Measurements from ENCODE around the gene OOSP4A. TPM values are rescaled to one million over a fixed set of nuclear protein-coding genes. Genes with fewer than 3 reads are reported as not detected.

Gene OOSP4A
- total RNA-seq, 1 donor from 2014 or later, result not detected

DNA sequence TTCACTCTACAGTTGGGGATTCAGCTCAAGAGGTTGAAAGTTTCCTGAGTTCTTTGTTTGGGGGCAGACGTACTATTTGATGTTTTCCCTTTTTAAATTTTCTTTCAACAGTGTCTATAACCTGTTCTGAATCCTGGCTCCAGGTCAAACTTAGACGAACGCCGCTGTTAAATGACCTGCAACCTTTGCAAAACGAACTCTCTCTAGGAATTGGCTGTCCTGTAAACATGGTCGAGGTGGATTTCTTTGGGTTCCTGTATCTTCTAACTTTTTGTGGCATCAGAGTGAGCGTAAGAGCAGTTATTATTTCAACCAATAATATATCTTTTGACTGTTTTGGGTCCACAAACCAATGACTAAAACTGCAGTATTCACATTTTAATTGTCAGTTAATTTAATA is 1.6 kb downstream of the OOSP4A start:
- Histone ChIP-seq H3K4me3 (no peak overlapping the region), H3K9me3 (no peaks in the 10 kb centered on the region), H3K4me1 (no peaks in the 10 kb centered on the region), H3K27ac (no peak overlapping the region), H3K36me3 (no peaks in the 10 kb centered on the region), H3K27me3 (no peaks in the 10 kb centered on the region)
- DNase-seq (no peak), ATAC-seq (no peak)
- TF ChIP-seq, protein P1, sequence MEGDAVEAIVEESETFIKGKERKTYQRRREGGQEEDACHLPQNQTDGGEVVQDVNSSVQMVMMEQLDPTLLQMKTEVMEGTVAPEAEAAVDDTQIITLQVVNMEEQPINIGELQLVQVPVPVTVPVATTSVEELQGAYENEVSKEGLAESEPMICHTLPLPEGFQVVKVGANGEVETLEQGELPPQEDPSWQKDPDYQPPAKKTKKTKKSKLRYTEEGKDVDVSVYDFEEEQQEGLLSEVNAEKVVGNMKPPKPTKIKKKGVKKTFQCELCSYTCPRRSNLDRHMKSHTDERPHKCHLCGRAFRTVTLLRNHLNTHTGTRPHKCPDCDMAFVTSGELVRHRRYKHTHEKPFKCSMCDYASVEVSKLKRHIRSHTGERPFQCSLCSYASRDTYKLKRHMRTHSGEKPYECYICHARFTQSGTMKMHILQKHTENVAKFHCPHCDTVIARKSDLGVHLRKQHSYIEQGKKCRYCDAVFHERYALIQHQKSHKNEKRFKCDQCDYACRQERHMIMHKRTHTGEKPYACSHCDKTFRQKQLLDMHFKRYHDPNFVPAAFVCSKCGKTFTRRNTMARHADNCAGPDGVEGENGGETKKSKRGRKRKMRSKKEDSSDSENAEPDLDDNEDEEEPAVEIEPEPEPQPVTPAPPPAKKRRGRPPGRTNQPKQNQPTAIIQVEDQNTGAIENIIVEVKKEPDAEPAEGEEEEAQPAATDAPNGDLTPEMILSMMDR (IDR thresholded peaks at IDR 0.05), result no peak
- intact Hi-C loops (cut with DNase I), result no loop called here

DNA sequence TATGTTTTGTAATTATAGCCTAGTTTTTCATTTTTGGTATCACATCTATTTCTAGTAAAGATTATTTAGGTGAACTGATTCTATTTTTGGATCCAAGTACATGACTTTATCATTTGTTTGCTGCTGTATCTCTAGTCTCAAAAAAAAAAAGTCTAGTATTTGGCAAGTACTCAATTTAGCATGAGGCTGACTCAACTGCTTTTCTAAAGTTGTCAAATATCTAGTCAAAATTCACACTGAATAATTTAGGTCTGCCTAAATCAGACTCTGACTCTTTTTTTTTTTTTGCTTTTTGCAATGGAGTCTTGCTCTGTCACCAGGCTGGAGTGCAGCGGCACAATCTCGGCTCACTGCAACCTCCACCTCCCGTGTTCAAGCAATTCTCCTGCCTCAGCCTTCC is 2.4 kb downstream of the OOSP4A start:
- no peaks in the 10 kb centered on the region for H3K9me3 ChIP-seq
- no peak overlapping the region for H3K27ac ChIP-seq
- DNase-seq (no peak), ATAC-seq (no peak)
- H3K4me1 ChIP-seq, result no peaks in the 10 kb centered on the region
- intact Hi-C loops (cut with DNase I), result no loop called here
- H3K4me3 ChIP-seq, result no peak overlapping the region
- no peaks in the 10 kb centered on the region for H3K27me3 ChIP-seq
- TF ChIP-seq, protein P1 (IDR thresholded peaks at IDR 0.05), result no peak
- no peaks in the 10 kb centered on the region for H3K36me3 ChIP-seq

DNA sequence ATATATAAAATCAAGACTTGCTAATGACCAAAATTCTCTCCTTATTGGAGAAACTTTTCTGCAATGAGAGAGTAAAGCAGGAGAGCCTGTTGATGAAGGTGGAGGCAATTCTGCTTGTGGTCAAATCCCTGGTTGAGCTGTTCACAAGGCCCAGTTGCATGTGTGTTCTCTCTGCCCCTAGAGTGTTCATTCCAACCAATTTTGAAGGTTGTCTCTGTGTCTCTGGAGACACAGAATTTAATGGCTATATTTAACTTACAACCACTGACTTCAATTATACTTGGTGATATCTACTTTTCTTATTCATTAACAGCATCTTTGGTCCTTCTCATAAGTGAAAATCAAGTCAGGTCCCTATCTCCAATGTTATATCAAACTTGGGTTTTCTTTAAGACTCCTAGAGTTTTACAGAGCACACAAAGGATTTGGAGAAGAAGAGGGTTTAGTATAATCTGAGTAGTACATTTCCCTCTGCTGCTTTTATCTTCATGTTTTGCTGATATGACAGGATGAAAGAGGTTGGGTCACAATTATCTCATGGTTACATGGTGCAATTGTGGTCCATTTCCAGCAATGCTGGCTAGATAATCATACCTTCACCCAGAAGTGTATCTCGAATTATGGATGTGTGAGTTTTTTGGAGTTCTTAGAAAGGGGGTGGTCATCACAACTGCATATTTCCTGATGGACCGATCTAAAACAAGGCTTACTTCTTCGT is 4.0 kb downstream of the OOSP4A start:
- Histone ChIP-seq H3K4me3 (no peak overlapping the region), H3K36me3 (no peaks in the 10 kb centered on the region), H3K4me1 (no peaks in the 10 kb centered on the region), H3K27me3 (no peaks in the 10 kb centered on the region), H3K9me3 (no peaks in the 10 kb centered on the region), H3K27ac (no peak overlapping the region)
- TF ChIP-seq, protein P1 (IDR thresholded peaks at IDR 0.05), result no peak
- no peak for DNase-seq
- no peak for ATAC-seq
- intact Hi-C loops (cut with DNase I), result no loop called here

- TF ChIP-seq, protein P1 (IDR thresholded peaks at IDR 0.05), result no peak
- Histone ChIP-seq H3K36me3 (no peaks in the 10 kb centered on the region), H3K4me1 (no peaks in the 10 kb centered on the region), H3K4me3 (no peak overlapping the region), H3K9me3 (no peaks in the 10 kb centered on the region), H3K27me3 (no peaks in the 10 kb centered on the region), H3K27ac (no peak overlapping the region)
- DNase-seq, result no peak
- ATAC-seq, result no peak
- intact Hi-C loops (cut with DNase I), result no loop called here
These were observed 4.6 kb downstream of the OOSP4A start for GRCh38 chr11:59968395-59968783.

DNA sequence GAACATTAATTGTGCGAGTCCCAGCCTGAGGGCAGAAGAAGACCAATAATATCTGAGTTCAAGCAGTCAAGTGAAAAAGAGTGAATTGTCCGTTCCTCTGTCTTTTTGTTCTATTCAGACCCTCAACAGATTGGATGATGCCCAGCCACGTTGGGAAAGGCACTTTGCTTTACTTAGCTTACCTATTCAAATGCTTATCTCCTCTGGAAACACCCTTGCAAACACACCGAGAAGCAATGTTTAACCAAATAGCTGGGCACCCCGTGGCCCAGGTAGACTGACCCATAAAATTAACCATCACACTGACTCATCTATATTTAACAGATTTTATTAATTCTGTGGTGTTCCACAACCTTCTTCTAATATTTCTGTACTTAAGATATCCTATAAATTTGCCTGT is 9.3 kb downstream of the OOSP4A start:
- TF ChIP-seq, protein P1 (IDR thresholded peaks at IDR 0.05), result no peak
- Histone ChIP-seq H3K4me1 (no peaks in the 10 kb centered on the region), H3K27me3 (no peaks in the 10 kb centered on the region), H3K36me3 (no peaks in the 10 kb centered on the region), H3K27ac (no peak overlapping the region), H3K9me3 (no peaks in the 10 kb centered on the region), H3K4me3 (no peak overlapping the region)
- DNase-seq, result no peak
- intact Hi-C loops (cut with DNase I), result no loop called here
- ATAC-seq, result no peak
